ENCODE measurements around the gene MBOAT7.

The MBOAT7 gene

GRCh38 chr19:54158812-54159351 lies 30.5 kb downstream of the MBOAT7 start:
- no peak for DNase-seq (ENCODE audit: low spot score in 2 of 2)
- H3K27me3 ChIP-seq (ENCODE audit: low read depth), result no peaks in the 10 kb centered on the region
- in situ Hi-C loops (cut with MboI; ENCODE audit: low sequenced_read_pairs), result no loop called here
- H3K36me3 ChIP-seq (replicated peaks), result peaks cover 41% of the 10 kb centered on the region
- H3K4me1 ChIP-seq, result peaks cover 8% of the 10 kb centered on the region
- peak overlapping the region; percentile 79 for H3K4me3 ChIP-seq
- no peaks in the 10 kb centered on the region for H3K9me3 ChIP-seq

GRCh38 chr19:54156953-54157352 lies 32.4 kb downstream of the MBOAT7 start:
- DNase-seq (ENCODE audit: low spot score in 2 of 2), result no peak
- peaks cover 5% of the 10 kb centered on the region for H3K4me1 ChIP-seq
- H3K4me3 ChIP-seq, result no peak overlapping the region
- in situ Hi-C loops (cut with MboI; ENCODE audit: low sequenced_read_pairs), result no loop called here
- peaks cover 60% of the 10 kb centered on the region for H3K36me3 ChIP-seq (replicated peaks)
- H3K27me3 ChIP-seq (ENCODE audit: low read depth), result no peaks in the 10 kb centered on the region
- no peaks in the 10 kb centered on the region for H3K9me3 ChIP-seq

- H3K4me1 ChIP-seq, result peaks cover 5% of the 10 kb centered on the region
- no peaks in the 10 kb centered on the region for H3K9me3 ChIP-seq
- peaks cover 65% of the 10 kb centered on the region for H3K36me3 ChIP-seq (replicated peaks)
- no peak overlapping the region for H3K4me3 ChIP-seq
- no peak for DNase-seq (ENCODE audit: low spot score in 2 of 2)
- in situ Hi-C loops (cut with MboI; ENCODE audit: low sequenced_read_pairs), result no loop called here
- H3K27me3 ChIP-seq (ENCODE audit: low read depth), result no peaks in the 10 kb centered on the region
These were observed 32.9 kb downstream of the MBOAT7 start for GRCh38 chr19:54156490-54156889.

- no peaks in the 10 kb centered on the region for H3K27me3 ChIP-seq (ENCODE audit: low read depth)
- DNase-seq (ENCODE audit: low spot score in 2 of 2), result no peak
- H3K4me3 ChIP-seq, result no peak overlapping the region
- H3K36me3 ChIP-seq (replicated peaks), result peaks cover 72% of the 10 kb centered on the region
- no peaks in the 10 kb centered on the region for H3K9me3 ChIP-seq
- peaks cover 5% of the 10 kb centered on the region for H3K4me1 ChIP-seq
- in situ Hi-C loops (cut with MboI; ENCODE audit: low sequenced_read_pairs), result no loop called here
These were observed 33.7 kb downstream of the MBOAT7 start for GRCh38 chr19:54155694-54156093.

GRCh38 chr19:54154603-54155345 lies 34.6 kb downstream of the MBOAT7 start:
- H3K4me1 ChIP-seq, result peaks cover 5% of the 10 kb centered on the region
- DNase-seq (ENCODE audit: low spot score in 2 of 2), result no peak
- H3K27me3 ChIP-seq (ENCODE audit: low read depth), result no peaks in the 10 kb centered on the region
- H3K36me3 ChIP-seq (replicated peaks), result peaks cover 79% of the 10 kb centered on the region
- H3K4me3 ChIP-seq, result no peak overlapping the region
- in situ Hi-C loops (cut with MboI; ENCODE audit: low sequenced_read_pairs), result no loop called here
- H3K9me3 ChIP-seq, result no peaks in the 10 kb centered on the region

GRCh38 chr19:54153731-54154326 lies 35.6 kb downstream of the MBOAT7 start:
- Histone ChIP-seq H3K4me1 (peaks cover 5% of the 10 kb centered on the region), H3K4me3 (no peak overlapping the region), H3K9me3 (no peaks in the 10 kb centered on the region), H3K27me3 (ENCODE audit: low read depth) (no peaks in the 10 kb centered on the region), H3K36me3 (replicated peaks) (peaks cover 89% of the 10 kb centered on the region)
- in situ Hi-C loops (cut with MboI; ENCODE audit: low sequenced_read_pairs), result no loop called here
- no peak for DNase-seq (ENCODE audit: low spot score in 2 of 2)

- in situ Hi-C loops (cut with MboI; ENCODE audit: low sequenced_read_pairs), result no loop called here
- no peaks in the 10 kb centered on the region for H3K27me3 ChIP-seq (ENCODE audit: low read depth)
- H3K4me3 ChIP-seq, result no peak overlapping the region
- peaks cover 91% of the 10 kb centered on the region for H3K36me3 ChIP-seq (replicated peaks)
- no peaks in the 10 kb centered on the region for H3K4me1 ChIP-seq
- DNase-seq (ENCODE audit: low spot score in 2 of 2), result no peak
- H3K9me3 ChIP-seq, result no peaks in the 10 kb centered on the region
These were observed 36.4 kb downstream of the MBOAT7 start for GRCh38 chr19:54152878-54153524.

- in situ Hi-C loops (cut with MboI; ENCODE audit: low sequenced_read_pairs), result no loop called here
- Histone ChIP-seq H3K27me3 (ENCODE audit: low read depth) (no peaks in the 10 kb centered on the region), H3K9me3 (no peaks in the 10 kb centered on the region), H3K4me3 (no peak overlapping the region), H3K4me1 (no peaks in the 10 kb centered on the region), H3K36me3 (replicated peaks) (peaks cover 90% of the 10 kb centered on the region)
- no peak for DNase-seq (ENCODE audit: low spot score in 2 of 2)
These were observed 37.1 kb downstream of the MBOAT7 start for GRCh38 chr19:54152267-54152666.

- DNase-seq (ENCODE audit: low spot score in 2 of 2), result no peak
- Histone ChIP-seq H3K9me3 (no peaks in the 10 kb centered on the region), H3K36me3 (replicated peaks) (peaks cover 93% of the 10 kb centered on the region), H3K4me3 (no peak overlapping the region), H3K27me3 (ENCODE audit: low read depth) (no peaks in the 10 kb centered on the region), H3K4me1 (no peaks in the 10 kb centered on the region)
- in situ Hi-C loops (cut with MboI; ENCODE audit: low sequenced_read_pairs), result no loop called here
These were observed 37.9 kb downstream of the MBOAT7 start for GRCh38 chr19:54151362-54152035.

- no peak overlapping the region for H3K4me3 ChIP-seq
- no peaks in the 10 kb centered on the region for H3K9me3 ChIP-seq
- peaks cover 94% of the 10 kb centered on the region for H3K36me3 ChIP-seq (replicated peaks)
- in situ Hi-C loops (cut with MboI; ENCODE audit: low sequenced_read_pairs), result no loop called here
- no peaks in the 10 kb centered on the region for H3K27me3 ChIP-seq (ENCODE audit: low read depth)
- DNase-seq (ENCODE audit: low spot score in 2 of 2), result no peak
- no peaks in the 10 kb centered on the region for H3K4me1 ChIP-seq
These were observed 40.2 kb downstream of the MBOAT7 start for GRCh38 chr19:54149021-54149812.

GRCh38 chr19:54148158-54148557 lies 41.2 kb downstream of the MBOAT7 start:
- no peak overlapping the region for H3K4me3 ChIP-seq
- no peaks in the 10 kb centered on the region for H3K27me3 ChIP-seq (ENCODE audit: low read depth)
- DNase-seq (ENCODE audit: low spot score in 2 of 2), result no peak
- no peaks in the 10 kb centered on the region for H3K4me1 ChIP-seq
- in situ Hi-C loops (cut with MboI; ENCODE audit: low sequenced_read_pairs), result no loop called here
- H3K9me3 ChIP-seq, result no peaks in the 10 kb centered on the region
- H3K36me3 ChIP-seq (replicated peaks), result peaks cover 94% of the 10 kb centered on the region

- no peak overlapping the region for H3K4me3 ChIP-seq
- H3K9me3 ChIP-seq, result no peaks in the 10 kb centered on the region
- DNase-seq (ENCODE audit: low spot score in 2 of 2), result no peak
- H3K36me3 ChIP-seq (replicated peaks), result peaks cover 94% of the 10 kb centered on the region
- in situ Hi-C loops (cut with MboI; ENCODE audit: low sequenced_read_pairs), result no loop called here
- no peaks in the 10 kb centered on the region for H3K4me1 ChIP-seq
- H3K27me3 ChIP-seq (ENCODE audit: low read depth), result no peaks in the 10 kb centered on the region
These were observed 41.7 kb downstream of the MBOAT7 start for GRCh38 chr19:54147676-54148075.

- no peak for DNase-seq (ENCODE audit: low spot score in 2 of 2)
- in situ Hi-C loops (cut with MboI; ENCODE audit: low sequenced_read_pairs), result no loop called here
- Histone ChIP-seq H3K4me1 (no peaks in the 10 kb centered on the region), H3K9me3 (no peaks in the 10 kb centered on the region), H3K4me3 (no peak overlapping the region), H3K27me3 (ENCODE audit: low read depth) (no peaks in the 10 kb centered on the region), H3K36me3 (replicated peaks) (peaks cover 91% of the 10 kb centered on the region)
These were observed 43.7 kb downstream of the MBOAT7 start for GRCh38 chr19:54145541-54146158.

Measured in HAP-1 (cell line).